Tibial artery (tissue), 4 donors: ENCODE data around the gene TAS1R1.

Source experiments
- DNase-seq, 2 donors: peaks; one replicate each; pipeline ENCODE4 v3.0.0-alpha.2; 2019
- H3K27ac ChIP-seq, 2 donors: fragments of 200-600 bp; sonication (generic) in 1 of 2; 1 replicate in 1 of 2; 2 replicates in 1 of 2; pipeline ENCODE4 v1.5.1; 2018 to 2019; ENCODE audit warnings: mild to moderate bottlenecking in 1 of 2
- H3K27me3 ChIP-seq, 2 donors: fragments of 200-600 bp; sonication (generic) in 1 of 2; one replicate each; pipeline versions ENCODE4 v1.5.1 to v1.6.0; 2016 to 2019
- H3K36me3 ChIP-seq, 3 donors: fragments of 200-600 bp; sonication (generic) in 2 of 3; one replicate each; pipeline ENCODE4 v1.5.1; 2016 to 2019; ENCODE audit warnings: mild to moderate bottlenecking in 2 of 3
- H3K4me1 ChIP-seq, 4 donors: fragments of 200-600 bp; sonication (generic) in 2 of 4; 1 replicate in 3 of 4; 2 replicates in 1 of 4; pipeline ENCODE4 v1.5.1; 2016 to 2019
- H3K4me3 ChIP-seq, 2 donors: fragments of 200-600 bp; sonication (generic) in 1 of 2; 1 replicate in 1 of 2; 2 replicates in 1 of 2; pipeline ENCODE4 v1.5.1; 2018 to 2019; ENCODE audit warnings: mild to moderate bottlenecking in 2 of 2
- H3K9me3 ChIP-seq, 3 donors: fragments of 200-600 bp; sonication (generic) in 1 of 3; one replicate each; pipeline ENCODE4 v1.5.1; 2016 to 2019
- intact Hi-C: fragments of 100-400 bp; cut with DNase I; formaldehyde crosslinking; loops from one replicate; pipeline ENCODE4 v1.15.0; 2023; ENCODE audit warnings: low total_unique reads
- TF ChIP-seq, protein P1 (sequence below), 2 experiments: fragments of 200-600 bp in 1 of 2; fragments of 450-650 bp in 1 of 2; IDR thresholded peaks; one replicate each; pipeline ENCODE4 v1.5.1; 2017 to 2019; ENCODE audit warnings: antibody characterized with exemption in 2 of 2, mild to moderate bottlenecking in 1 of 2, moderate library complexity in 1 of 2

The TAS1R1 gene

DNA sequence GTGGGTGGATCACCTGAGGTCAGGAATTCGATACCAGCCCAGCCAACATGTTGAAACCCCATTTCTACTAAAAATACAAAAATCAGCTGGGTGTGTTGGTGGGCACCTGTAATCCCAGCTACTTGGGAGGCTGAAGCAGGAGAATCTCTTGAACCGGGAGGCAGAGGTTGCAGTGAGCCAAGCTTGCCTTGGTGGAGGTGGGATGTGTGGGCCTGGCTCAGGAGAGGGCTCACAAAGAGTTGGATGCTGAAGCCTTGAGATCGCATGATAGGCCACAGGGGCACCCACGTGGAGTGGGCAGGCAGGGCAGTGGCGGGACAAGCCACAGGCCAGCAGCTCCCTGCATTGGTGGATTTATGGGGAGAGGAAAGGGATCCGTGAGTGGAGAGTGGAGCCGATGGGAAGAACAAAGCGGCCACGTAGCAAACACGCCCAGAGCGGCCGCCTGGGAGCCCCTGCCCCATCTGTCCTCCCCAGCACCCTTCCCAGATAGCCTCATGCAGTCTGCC lies 73.9 kb downstream of the TAS1R1 start:
- TF ChIP-seq, protein P1, sequence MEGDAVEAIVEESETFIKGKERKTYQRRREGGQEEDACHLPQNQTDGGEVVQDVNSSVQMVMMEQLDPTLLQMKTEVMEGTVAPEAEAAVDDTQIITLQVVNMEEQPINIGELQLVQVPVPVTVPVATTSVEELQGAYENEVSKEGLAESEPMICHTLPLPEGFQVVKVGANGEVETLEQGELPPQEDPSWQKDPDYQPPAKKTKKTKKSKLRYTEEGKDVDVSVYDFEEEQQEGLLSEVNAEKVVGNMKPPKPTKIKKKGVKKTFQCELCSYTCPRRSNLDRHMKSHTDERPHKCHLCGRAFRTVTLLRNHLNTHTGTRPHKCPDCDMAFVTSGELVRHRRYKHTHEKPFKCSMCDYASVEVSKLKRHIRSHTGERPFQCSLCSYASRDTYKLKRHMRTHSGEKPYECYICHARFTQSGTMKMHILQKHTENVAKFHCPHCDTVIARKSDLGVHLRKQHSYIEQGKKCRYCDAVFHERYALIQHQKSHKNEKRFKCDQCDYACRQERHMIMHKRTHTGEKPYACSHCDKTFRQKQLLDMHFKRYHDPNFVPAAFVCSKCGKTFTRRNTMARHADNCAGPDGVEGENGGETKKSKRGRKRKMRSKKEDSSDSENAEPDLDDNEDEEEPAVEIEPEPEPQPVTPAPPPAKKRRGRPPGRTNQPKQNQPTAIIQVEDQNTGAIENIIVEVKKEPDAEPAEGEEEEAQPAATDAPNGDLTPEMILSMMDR (IDR thresholded peaks at IDR 0.05) = no peak
- H3K27ac ChIP-seq = no peak overlapping the region
- no peaks in the 10 kb centered on the region for H3K9me3 ChIP-seq
- H3K36me3 ChIP-seq = peaks cover 39 to 70% (median 68%) of the 10 kb centered on the region in 3 donors
- no peak overlapping the region for H3K4me3 ChIP-seq
- intact Hi-C loops = no loop called here
- H3K4me1 ChIP-seq = peaks cover 0 to 34% (median 20%) of the 10 kb centered on the region in 4 donors
- DNase-seq = no peak
- H3K27me3 ChIP-seq = no peaks in the 10 kb centered on the region
